ENCODE data around the gene KLF9. TPM values are rescaled to one million over a fixed set of nuclear protein-coding genes. Genes with fewer than 3 reads are reported as not detected.

Gene KLF9
- 58.8 and 76.4 TPM in 2 replicates for total RNA-seq

DNA sequence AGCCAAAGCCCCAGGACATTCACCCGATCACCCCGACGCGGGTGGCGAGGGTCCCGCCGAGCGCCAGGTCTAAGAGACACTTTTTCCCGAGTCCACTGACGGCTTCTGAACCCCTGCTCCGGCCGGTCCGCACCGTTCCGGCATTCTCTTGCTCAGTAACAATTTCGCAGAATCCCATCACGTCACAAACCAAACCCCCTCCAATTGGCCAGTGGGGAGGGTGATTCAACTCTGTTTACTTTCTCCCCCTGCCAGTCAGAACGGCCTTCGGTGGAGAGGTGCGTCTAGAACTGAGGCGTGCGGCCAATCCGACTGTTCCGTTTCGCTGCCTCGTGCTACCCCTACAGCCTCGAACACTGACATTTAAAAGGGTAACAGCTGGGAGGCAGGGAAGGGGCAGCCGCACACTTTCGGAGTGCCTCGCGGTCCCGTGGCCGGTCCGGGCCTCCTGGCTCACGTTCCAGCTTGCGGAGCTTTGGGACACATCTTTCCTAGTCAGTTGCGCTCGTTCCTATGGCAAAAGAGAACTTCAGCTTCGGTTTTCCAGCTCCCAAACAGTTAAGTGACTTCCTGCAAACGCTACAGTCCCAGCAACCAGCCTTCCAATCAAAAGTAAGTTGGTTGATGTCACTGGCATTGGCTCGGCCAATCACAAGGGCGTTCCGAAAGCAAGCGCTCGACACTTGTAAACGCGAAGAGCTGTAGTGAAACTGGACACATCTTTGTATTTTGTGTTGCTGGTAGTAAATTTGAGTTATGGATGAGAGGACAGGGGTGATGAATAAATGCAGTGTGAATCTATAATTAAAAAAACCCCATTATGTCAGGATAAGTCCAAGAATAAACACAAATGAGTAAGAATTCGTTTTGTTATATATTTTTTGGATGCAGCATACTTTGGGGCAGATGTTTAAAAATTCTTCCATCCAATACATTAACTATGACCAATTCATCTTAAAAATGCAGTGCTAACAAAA, at the start of gene KLF9:
TSS of gene KLF9 (minus strand) at position 859 of the 977 bp plus-strand sequence. CDS start 1,294 bp downstream, outside the sequence.

Other genes with a start within 250 kb of the KLF9 start
- 29.9 and 183 TPM in 2 replicates for gene SMC5, start 155.7 kb downstream of the KLF9 start, total RNA-seq